ENCODE data around the gene EML6. TPM values are rescaled to one million over a fixed set of nuclear protein-coding genes. Genes with fewer than 3 reads are reported as not detected.

The EML6 gene
- total RNA-seq, 4 donors from 2014 or later: 0.63 to 9.0 (median 1.2) TPM

DNA sequence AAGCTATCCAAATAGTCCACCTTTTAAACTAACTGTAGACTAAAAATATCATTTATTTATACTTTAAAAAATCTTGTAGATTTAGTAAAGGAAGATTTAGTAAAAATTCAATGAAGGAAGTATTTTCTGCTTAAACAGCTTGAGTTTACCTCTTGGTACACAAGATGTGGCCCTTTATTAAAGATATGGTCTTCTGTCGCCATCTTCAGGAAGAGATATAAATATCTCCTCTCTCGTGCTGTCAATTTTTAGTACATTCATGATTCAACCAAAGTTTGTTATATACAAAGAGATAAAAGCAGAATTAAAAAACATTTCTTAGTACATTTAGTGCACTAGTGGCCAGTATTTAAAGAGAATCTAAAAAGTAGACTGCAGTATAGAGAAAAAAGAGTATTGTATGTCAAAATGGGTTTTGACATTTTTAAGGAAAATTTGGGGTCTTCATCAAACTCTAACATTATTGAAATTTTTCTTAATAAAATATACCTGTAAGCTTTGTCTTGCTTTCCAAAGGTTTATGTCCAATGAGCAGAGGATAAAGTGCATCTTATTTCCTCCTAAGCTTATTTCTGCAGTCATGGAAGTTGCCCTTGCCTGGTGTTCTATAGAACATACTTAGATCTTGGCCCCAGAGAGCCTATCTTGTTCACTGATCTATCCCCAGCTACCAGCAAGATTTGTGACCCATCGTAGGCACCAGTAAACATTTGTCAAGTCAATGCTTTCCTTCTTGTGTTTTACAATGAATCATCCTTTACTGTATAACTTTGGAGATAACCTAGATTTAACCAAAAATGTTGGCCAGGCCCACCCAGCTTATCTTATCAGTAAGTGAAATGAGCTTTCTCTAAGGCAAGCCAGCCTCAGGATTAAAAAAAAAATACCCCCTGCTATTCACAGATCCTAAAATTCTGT lies 18.5 kb upstream of the EML6 start:
- TF ChIP-seq, protein P1, sequence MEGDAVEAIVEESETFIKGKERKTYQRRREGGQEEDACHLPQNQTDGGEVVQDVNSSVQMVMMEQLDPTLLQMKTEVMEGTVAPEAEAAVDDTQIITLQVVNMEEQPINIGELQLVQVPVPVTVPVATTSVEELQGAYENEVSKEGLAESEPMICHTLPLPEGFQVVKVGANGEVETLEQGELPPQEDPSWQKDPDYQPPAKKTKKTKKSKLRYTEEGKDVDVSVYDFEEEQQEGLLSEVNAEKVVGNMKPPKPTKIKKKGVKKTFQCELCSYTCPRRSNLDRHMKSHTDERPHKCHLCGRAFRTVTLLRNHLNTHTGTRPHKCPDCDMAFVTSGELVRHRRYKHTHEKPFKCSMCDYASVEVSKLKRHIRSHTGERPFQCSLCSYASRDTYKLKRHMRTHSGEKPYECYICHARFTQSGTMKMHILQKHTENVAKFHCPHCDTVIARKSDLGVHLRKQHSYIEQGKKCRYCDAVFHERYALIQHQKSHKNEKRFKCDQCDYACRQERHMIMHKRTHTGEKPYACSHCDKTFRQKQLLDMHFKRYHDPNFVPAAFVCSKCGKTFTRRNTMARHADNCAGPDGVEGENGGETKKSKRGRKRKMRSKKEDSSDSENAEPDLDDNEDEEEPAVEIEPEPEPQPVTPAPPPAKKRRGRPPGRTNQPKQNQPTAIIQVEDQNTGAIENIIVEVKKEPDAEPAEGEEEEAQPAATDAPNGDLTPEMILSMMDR (IDR thresholded peaks at IDR 0.05): no peak
- DNase-seq (ENCODE audit: low spot score) (no peak), ATAC-seq (ENCODE audit: low FRiP score) (peak; percentile 67)

DNA sequence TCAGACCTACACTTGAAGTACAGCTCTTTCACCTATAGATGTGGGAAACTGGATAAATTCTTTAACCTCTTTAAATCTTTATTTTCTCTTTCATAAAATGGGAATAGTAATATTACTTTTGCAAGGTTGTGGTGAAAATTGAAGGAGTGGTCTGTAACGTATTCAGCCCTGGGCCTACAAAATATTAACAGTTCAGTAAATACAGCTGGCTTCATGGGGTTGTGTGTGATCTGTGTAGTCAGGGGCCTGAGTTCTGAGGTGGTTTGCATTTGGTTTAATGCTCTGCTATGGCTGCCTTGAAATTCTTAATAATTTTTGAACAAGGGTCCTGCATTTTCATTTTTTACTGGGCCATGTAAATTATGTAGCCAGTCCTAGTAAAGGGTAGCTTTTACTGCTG lies 16.8 kb upstream of the EML6 start:
- no peak for DNase-seq (ENCODE audit: low spot score)
- TF ChIP-seq, protein P1 (IDR thresholded peaks at IDR 0.05): no peak
- ATAC-seq (ENCODE audit: low FRiP score): no peak

DNA sequence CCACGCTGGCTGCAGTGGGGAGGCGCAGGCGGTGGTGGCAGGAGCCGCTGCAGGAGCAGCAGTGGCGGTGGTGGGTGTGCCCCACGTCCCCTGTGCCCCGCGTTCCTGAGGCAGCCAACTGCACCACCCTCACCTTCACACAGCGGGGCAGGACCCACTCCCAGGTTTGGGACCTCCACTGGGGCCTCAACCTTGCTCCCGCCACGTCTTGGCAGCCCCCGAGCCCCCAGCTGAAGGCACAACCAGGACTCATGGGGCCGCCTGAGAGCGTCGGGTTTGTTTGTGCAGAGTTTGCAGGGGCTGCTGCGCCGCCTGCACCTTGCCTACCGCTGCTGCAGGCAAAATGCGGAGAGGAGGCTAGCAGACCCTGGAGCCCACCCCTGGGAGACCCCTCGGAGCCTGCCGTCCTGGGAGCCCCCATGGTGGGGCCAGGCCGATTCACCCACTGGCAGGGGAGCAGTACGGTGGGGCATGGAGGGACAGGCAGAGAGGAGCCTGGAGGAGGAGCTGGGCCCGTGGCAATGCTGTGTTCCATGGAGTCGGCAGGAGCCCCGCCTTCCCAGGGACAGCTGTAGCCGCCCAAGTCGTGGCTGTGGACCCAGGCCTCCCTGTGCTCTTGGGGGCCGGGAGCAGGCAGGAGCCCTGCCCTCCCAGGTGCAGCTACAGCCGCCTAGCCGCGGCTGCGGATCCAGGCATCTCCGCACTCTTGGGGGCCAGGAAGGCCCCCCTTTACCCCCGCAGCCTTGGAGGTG lies 14.7 kb upstream of the EML6 start:
- TF ChIP-seq, protein P1 (IDR thresholded peaks at IDR 0.05): no peak
- ATAC-seq (ENCODE audit: low FRiP score) (peak; percentile 65), DNase-seq (ENCODE audit: low spot score) (no peak)

DNA sequence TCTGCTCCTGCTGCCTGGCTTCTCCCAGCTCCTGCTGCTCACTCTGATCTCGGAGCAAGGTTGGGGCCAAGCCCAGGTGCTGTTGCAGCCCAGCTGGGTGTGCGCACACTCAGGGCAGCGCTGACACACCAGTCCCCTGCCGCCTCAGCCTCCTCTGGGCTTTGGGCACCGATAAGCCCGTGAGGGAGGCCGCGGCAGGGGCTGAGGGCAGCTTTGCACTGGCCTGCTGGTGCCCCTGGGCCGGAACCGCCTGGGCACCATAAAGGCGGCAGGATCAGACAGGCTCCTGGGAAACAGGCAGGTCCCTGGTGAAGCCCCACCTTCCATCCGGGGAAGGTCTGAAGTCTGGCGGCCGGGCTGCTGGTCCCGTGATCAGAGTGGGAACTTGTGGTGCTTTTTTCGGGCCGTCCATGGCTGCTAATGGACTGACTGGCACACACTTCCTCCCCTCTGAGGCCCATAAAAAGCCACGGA lies 14.1 kb upstream of the EML6 start:
- DNase-seq (ENCODE audit: low spot score): no peak
- TF ChIP-seq, protein P1 (IDR thresholded peaks at IDR 0.05): no peak
- ATAC-seq (ENCODE audit: low FRiP score): peak; percentile 60

DNA sequence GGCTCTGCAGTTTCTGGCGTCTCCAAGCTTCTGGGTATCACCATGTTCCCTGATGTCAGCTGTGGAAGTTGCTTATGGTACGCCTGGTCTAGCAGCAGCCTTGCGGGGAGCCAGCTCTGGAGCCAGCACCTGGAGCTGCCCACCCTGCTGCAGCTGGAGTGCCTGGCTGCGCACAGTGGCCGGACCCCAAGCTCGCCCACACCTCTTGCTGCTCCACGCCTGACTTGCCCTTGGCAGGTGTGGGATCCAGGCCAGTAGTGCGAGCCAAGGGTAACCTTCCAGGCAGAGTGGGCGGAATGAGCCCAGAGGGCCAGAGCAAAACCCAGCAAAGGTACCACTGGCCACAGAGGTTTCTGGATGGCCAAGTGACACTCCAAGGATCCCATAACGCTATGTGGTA lies 13.2 kb upstream of the EML6 start:
- ATAC-seq (ENCODE audit: low FRiP score): no peak
- no peak for DNase-seq (ENCODE audit: low spot score)
- TF ChIP-seq, protein P1 (IDR thresholded peaks at IDR 0.05): no peak

DNA sequence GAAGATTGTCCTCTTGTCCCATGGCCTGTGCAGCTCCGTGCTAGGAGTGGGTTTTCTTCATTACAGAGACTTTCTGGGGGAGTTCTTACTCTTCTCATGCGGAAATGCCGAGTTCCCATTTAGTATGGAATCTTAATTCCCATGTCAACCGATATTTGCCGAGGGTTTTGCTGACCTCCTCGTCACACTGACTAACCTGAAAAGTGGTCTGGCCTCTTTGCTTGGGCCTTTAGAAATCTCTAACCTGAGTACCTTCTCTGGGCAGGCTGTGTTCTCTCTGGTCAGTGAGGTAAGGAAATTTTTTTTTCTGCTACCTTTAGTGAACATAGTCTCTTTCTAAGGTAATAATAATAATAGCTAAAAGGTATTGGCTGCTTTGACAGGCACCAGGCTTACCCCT lies 10.9 kb upstream of the EML6 start:
- ATAC-seq (ENCODE audit: low FRiP score): no peak

More for the DNA sequence above, 10.9 kb upstream of the EML6 start:
- TF ChIP-seq, protein P1 (IDR thresholded peaks at IDR 0.05): no peak
- DNase-seq (ENCODE audit: low spot score): no peak
